Neural cell (in vitro differentiated cells): ENCODE measurements around the gene SLC9C1. TPM values are rescaled to one million over a fixed set of nuclear protein-coding genes. Genes with fewer than 3 reads are reported as not detected.

Source experiments
- H2AFZ ChIP-seq: fragments of 200-600, 300-800 bp; sonication (generic), shearing (Covaris generic); 2 replicates; pipeline ENCODE4 v1.6.0; 2014; ENCODE audit warnings: low read depth, mild to moderate bottlenecking, antibody characterized with exemption, low read length, moderate library complexity
- H3F3A ChIP-seq: fragments of 200-600 bp; shearing (Covaris generic); 2 replicates; pipeline ENCODE4 v1.6.1; 2016; ENCODE audit warnings: mild to moderate bottlenecking, moderate library complexity, mixed read lengths, antibody characterized with exemption, low read length; ENCODE audit not compliant: insufficient read depth, poor library complexity, severe bottlenecking
- H3K27ac ChIP-seq: fragments of 200-600, 300-800 bp; sonication (generic), shearing (Covaris generic); 2 replicates; pipeline ENCODE4 v1.5.1; 2014; ENCODE audit warnings: mild to moderate bottlenecking, low read length, moderate library complexity
- H3K27me3 ChIP-seq: fragments of 300-800, 200-600 bp; sonication (generic), shearing (Covaris generic); 2 replicates; pipeline ENCODE4 v1.6.0; 2014; ENCODE audit warnings: mild to moderate bottlenecking, low read depth, low read length, moderate library complexity; ENCODE audit not compliant: insufficient read depth
- H3K36me3 ChIP-seq: fragments of 300-800, 200-600 bp; sonication (generic), shearing (Covaris generic); 2 replicates; pipeline ENCODE4 v1.5.1; 2014; ENCODE audit warnings: mild to moderate bottlenecking, antibody characterized with exemption, low read length, moderate library complexity; ENCODE audit not compliant: insufficient read depth
- H3K4me2 ChIP-seq: fragments of 300-800, 200-600 bp; sonication (generic), shearing (Covaris generic); 2 replicates; pipeline ENCODE4 v1.6.0; 2014; ENCODE audit warnings: mild to moderate bottlenecking, low read length
- H3K4me3 ChIP-seq: fragments of 300-800, 200-600 bp; sonication (generic), shearing (Covaris generic); 2 replicates; pipeline ENCODE4 v1.5.1; 2014; ENCODE audit warnings: mild to moderate bottlenecking, low read length, moderate library complexity
- H3K79me2 ChIP-seq: fragments of 200-600 bp; shearing (Covaris generic); replicated peaks from 2 replicates; pipeline ENCODE4 v1.6.0; 2014; ENCODE audit warnings: mild to moderate bottlenecking, low read length, moderate library complexity; ENCODE audit not compliant: insufficient read depth
- H3K9ac ChIP-seq: fragments of 300-800, 200-600 bp; sonication (generic), shearing (Covaris generic); 2 replicates; pipeline ENCODE4 v1.6.1; 2016; ENCODE audit warnings: mild to moderate bottlenecking, low read length, mixed read lengths
- H3K9me2 ChIP-seq: fragments of 200-600 bp; shearing (Covaris generic); 2 replicates; pipeline ENCODE4 v1.6.1; 2016; ENCODE audit warnings: mild to moderate bottlenecking, low read length, mixed read lengths; ENCODE audit not compliant: insufficient read depth
- H3K9me3 ChIP-seq: fragments of 200-600, 300-800 bp; sonication (generic), shearing (Covaris generic); 2 replicates; pipeline ENCODE4 v1.6.1; 2016; ENCODE audit warnings: mild to moderate bottlenecking, mixed run types, low read length, moderate library complexity, mixed read lengths
- H4K20me1 ChIP-seq: fragments of 200-600 bp; shearing (Covaris generic); 2 replicates; pipeline ENCODE4 v1.6.1; 2016; ENCODE audit warnings: mild to moderate bottlenecking, mixed run types; ENCODE audit not compliant: insufficient read depth
- EP300 ChIP-seq: fragments of 450-650 bp; conservative IDR thresholded peaks from 2 replicates; pipeline ENCODE4 v1.6.1; 2014; ENCODE audit warnings: antibody characterized with exemption, mild to moderate bottlenecking, moderate library complexity; ENCODE audit not compliant: poor library complexity, severe bottlenecking
- EZH2 ChIP-seq: fragments of 200-600, 300-800 bp; shearing (Covaris generic), sonication (generic); IDR thresholded peaks from 2 replicates; pipeline ENCODE4 v1.6.1; 2014; ENCODE audit warnings: antibody characterized with exemption, low read length, borderline replicate concordance, mild to moderate bottlenecking; ENCODE audit not compliant: insufficient read depth, poor library complexity, severe bottlenecking
- MXI1 ChIP-seq: fragments of 450-650 bp; conservative IDR thresholded peaks from 2 replicates; pipeline ENCODE4 v1.6.1; 2014; ENCODE audit warnings: antibody characterized with exemption, mild to moderate bottlenecking; ENCODE audit not compliant: poor library complexity, severe bottlenecking
- POLR2AphosphoS5 ChIP-seq: IDR thresholded peaks from 2 replicates; pipeline ENCODE4 v1.6.1; 2012
- RAD21 ChIP-seq: fragments of 450-650 bp; conservative IDR thresholded peaks from 2 replicates; pipeline ENCODE4 v1.6.1; 2014; ENCODE audit warnings: antibody characterized with exemption, mild to moderate bottlenecking, moderate library complexity
- SMC3 ChIP-seq: fragments of 450-650 bp; conservative IDR thresholded peaks from 2 replicates; pipeline ENCODE4 v1.6.1; 2014; ENCODE audit warnings: antibody characterized with exemption, mild to moderate bottlenecking, moderate library complexity; ENCODE audit not compliant: poor library complexity
- TAF1 ChIP-seq: IDR thresholded peaks from 2 replicates; pipeline ENCODE4 v1.6.1; 2012; ENCODE audit warnings: low read depth
- polyA plus RNA-seq: library from polyadenylated mRNA; depleted of rRNA; stranded (reverse); fragments of >200 nt; gene quantifications from 2 replicates; pipeline ENCODE4 v1.2.3, GENCODE V29; 2014
- TF ChIP-seq, protein P1 (sequence below): IDR thresholded peaks from 2 replicates; pipeline ENCODE4 v1.6.1; 2012; ENCODE audit warnings: borderline replicate concordance
- TF ChIP-seq, protein P2 (sequence below): fragments of 450-650 bp; IDR thresholded peaks from 2 replicates; pipeline ENCODE4 v1.5.1; 2014; ENCODE audit warnings: antibody characterized with exemption, mild to moderate bottlenecking, moderate library complexity; ENCODE audit not compliant: poor library complexity, severe bottlenecking

The SLC9C1 gene
- polyA plus RNA-seq, 1 donor from 2014 or later = not detected

DNA sequence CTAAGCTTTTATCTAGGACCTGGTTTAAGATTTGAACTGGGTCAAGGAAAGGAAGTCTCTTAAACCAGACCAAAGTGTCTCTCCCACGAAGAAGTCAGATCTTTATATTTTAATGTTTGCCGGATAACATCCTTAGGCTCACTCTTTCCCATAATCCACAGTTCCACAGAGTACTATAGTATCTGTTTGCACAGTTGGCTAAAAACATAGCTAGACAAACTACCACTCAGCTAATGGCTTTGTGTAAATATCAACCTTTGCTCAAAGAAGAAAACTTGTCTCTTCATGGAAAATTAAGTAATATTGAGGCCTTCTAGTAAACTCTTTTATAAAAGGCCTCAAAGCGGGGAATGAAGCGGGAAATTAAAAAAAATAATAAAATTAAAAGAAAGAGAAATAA lies 13.5 kb upstream of the SLC9C1 start:
- Histone ChIP-seq H3K9me2 (no peaks in the 10 kb centered on the region), H3K79me2 (no peaks in the 10 kb centered on the region), H2AFZ (no peak overlapping the region), H3K36me3 (no peaks in the 10 kb centered on the region), H3K4me3 (no peak overlapping the region), H3K9ac (no peak overlapping the region), H3F3A (no peaks in the 10 kb centered on the region), H3K9me3 (no peaks in the 10 kb centered on the region), H3K4me2 (no peak overlapping the region), H3K27ac (no peak overlapping the region), H3K27me3 (no peaks in the 10 kb centered on the region), H4K20me1 (no peaks in the 10 kb centered on the region)
- no peak for TF ChIP-seq RAD21
- TF ChIP-seq SMC3 = no peak
- no peak for TF ChIP-seq MXI1
- no peak for TF ChIP-seq EP300
- TF ChIP-seq POLR2AphosphoS5 = no peak
- TF ChIP-seq, protein P1, sequence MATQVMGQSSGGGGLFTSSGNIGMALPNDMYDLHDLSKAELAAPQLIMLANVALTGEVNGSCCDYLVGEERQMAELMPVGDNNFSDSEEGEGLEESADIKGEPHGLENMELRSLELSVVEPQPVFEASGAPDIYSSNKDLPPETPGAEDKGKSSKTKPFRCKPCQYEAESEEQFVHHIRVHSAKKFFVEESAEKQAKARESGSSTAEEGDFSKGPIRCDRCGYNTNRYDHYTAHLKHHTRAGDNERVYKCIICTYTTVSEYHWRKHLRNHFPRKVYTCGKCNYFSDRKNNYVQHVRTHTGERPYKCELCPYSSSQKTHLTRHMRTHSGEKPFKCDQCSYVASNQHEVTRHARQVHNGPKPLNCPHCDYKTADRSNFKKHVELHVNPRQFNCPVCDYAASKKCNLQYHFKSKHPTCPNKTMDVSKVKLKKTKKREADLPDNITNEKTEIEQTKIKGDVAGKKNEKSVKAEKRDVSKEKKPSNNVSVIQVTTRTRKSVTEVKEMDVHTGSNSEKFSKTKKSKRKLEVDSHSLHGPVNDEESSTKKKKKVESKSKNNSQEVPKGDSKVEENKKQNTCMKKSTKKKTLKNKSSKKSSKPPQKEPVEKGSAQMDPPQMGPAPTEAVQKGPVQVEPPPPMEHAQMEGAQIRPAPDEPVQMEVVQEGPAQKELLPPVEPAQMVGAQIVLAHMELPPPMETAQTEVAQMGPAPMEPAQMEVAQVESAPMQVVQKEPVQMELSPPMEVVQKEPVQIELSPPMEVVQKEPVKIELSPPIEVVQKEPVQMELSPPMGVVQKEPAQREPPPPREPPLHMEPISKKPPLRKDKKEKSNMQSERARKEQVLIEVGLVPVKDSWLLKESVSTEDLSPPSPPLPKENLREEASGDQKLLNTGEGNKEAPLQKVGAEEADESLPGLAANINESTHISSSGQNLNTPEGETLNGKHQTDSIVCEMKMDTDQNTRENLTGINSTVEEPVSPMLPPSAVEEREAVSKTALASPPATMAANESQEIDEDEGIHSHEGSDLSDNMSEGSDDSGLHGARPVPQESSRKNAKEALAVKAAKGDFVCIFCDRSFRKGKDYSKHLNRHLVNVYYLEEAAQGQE = no peak
- TF ChIP-seq EZH2 = no peak

DNA sequence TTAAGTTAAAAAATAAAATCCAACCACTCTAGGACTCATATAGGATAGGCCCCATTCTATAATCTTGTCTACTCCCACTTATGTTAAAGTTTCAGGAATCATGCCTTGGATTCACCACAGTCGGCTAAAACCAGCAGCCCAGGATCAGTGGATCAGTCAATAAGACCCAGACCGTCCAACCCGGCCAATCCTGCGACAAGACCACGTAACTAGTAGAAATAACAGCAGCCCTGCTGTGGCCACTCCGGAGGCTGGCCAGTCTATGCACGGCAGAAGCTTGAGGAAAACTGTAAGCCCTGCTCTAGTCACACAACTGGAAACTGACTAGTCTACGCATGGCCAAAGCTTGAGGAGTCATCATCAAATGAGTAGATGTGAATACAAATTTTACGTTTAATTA lies 12.8 kb upstream of the SLC9C1 start:
- no peaks in the 10 kb centered on the region for H3K36me3 ChIP-seq
- H2AFZ ChIP-seq = no peak overlapping the region
- H3K27ac ChIP-seq = no peak overlapping the region
- no peaks in the 10 kb centered on the region for H3K9me3 ChIP-seq
- TF ChIP-seq EZH2 (no peak), MXI1 (no peak), RAD21 (no peak), EP300 (no peak), SMC3 (no peak), POLR2AphosphoS5 (no peak), TAF1 (no peak)
- TF ChIP-seq, protein P2, sequence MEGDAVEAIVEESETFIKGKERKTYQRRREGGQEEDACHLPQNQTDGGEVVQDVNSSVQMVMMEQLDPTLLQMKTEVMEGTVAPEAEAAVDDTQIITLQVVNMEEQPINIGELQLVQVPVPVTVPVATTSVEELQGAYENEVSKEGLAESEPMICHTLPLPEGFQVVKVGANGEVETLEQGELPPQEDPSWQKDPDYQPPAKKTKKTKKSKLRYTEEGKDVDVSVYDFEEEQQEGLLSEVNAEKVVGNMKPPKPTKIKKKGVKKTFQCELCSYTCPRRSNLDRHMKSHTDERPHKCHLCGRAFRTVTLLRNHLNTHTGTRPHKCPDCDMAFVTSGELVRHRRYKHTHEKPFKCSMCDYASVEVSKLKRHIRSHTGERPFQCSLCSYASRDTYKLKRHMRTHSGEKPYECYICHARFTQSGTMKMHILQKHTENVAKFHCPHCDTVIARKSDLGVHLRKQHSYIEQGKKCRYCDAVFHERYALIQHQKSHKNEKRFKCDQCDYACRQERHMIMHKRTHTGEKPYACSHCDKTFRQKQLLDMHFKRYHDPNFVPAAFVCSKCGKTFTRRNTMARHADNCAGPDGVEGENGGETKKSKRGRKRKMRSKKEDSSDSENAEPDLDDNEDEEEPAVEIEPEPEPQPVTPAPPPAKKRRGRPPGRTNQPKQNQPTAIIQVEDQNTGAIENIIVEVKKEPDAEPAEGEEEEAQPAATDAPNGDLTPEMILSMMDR = no peak
- TF ChIP-seq, protein P1 = no peak
- no peaks in the 10 kb centered on the region for H3F3A ChIP-seq
- H4K20me1 ChIP-seq = no peaks in the 10 kb centered on the region
- no peak overlapping the region for H3K9ac ChIP-seq
- H3K9me2 ChIP-seq = no peaks in the 10 kb centered on the region
- no peak overlapping the region for H3K4me2 ChIP-seq
- H3K4me3 ChIP-seq = no peak overlapping the region
- no peaks in the 10 kb centered on the region for H3K27me3 ChIP-seq
- no peaks in the 10 kb centered on the region for H3K79me2 ChIP-seq
